Activated T-helper 1 cell treated with anti-CD3 and anti-CD28 coated beads, Interleukin-12 subunit alpha, Interleukin-12 subunit beta, Interleukin-2, Interleukin-4 antibody, amounts not matched to agents 30 ng/mL and 10 ng/mL and 1 ng/mL, durations not matched to agents 14 hours and 24 hours and 36 hours (primary cell): Measurements from ENCODE around the gene C11orf42. TPM values are rescaled to one million over a fixed set of nuclear protein-coding genes. Genes with fewer than 3 reads are reported as not detected.

Source experiments
- DNase-seq: peaks from one replicate; pipeline ENCODE4 v3.0.0; 2021; ENCODE audit warnings: low spot score
- H3K27ac Mint-ChIP-seq: one replicate; pipeline ENCODE4 v1.8.0; 2021; ENCODE audit warnings: mild to moderate bottlenecking, mixed read lengths
- H3K27me3 Mint-ChIP-seq: one replicate; pipeline ENCODE4 v1.8.0; 2022; ENCODE audit warnings: mild to moderate bottlenecking, moderate library complexity, mixed read lengths; ENCODE audit not compliant: insufficient read depth
- H3K36me3 Mint-ChIP-seq: one replicate; pipeline ENCODE4 v1.8.0; 2021; ENCODE audit warnings: low read depth, mixed read lengths
- H3K4me1 Mint-ChIP-seq: one replicate; pipeline ENCODE4 v1.8.0; 2021; ENCODE audit warnings: low read depth, mixed read lengths
- H3K4me3 Mint-ChIP-seq: one replicate; pipeline ENCODE4 v1.8.0; 2021; ENCODE audit warnings: mild to moderate bottlenecking, moderate library complexity, mixed read lengths
- H3K9me3 Mint-ChIP-seq: one replicate; pipeline ENCODE4 v1.8.0; 2021; ENCODE audit warnings: mixed read lengths
- intact Hi-C: fragments of 100-400 bp; cut with micrococcal nuclease; formaldehyde crosslinking; loops from one replicate; pipeline ENCODE4 v1.15.1; 2024
- total RNA-seq: library from RNA; stranded (reverse); gene quantifications from 2 replicates; pipeline ENCODE4 v1.2.3, GENCODE V29; 2022

C11orf42 gene
- total RNA-seq, 1 donor from 2014 or later, result not detected

- Mint-ChIP-seq H3K27me3 (peaks cover 1% of the 10 kb centered on the region), H3K4me1 (peaks cover 34% of the 10 kb centered on the region), H3K27ac (no peak overlapping the region), H3K4me3 (no peak overlapping the region), H3K9me3 (no peaks in the 10 kb centered on the region), H3K36me3 (peaks cover 22% of the 10 kb centered on the region)
- intact Hi-C loops, result no loop called here
- no peak for DNase-seq
Measured at GRCh38 chr11:6228520-6228919, 23.2 kb downstream of the C11orf42 start.

GRCh38 chr11:6229911-6230310, 24.6 kb downstream of the C11orf42 start:
- intact Hi-C loops, result loop anchor here (5.0 to 10.0 kb wide), 3 partner anchors 1282 to 1835 kb away; partner anchors contain the start of genes EIF3F, PPFIBP2 and TRIM21
- peak overlapping the region; percentile 3 for H3K4me3 Mint-ChIP-seq
- DNase-seq, result peak; percentile 19
- H3K4me1 Mint-ChIP-seq, result peaks cover 43% of the 10 kb centered on the region
- peaks cover 1% of the 10 kb centered on the region for H3K27me3 Mint-ChIP-seq
- H3K9me3 Mint-ChIP-seq, result no peaks in the 10 kb centered on the region
- H3K27ac Mint-ChIP-seq, result no peak overlapping the region
- H3K36me3 Mint-ChIP-seq, result peaks cover 19% of the 10 kb centered on the region

- no peak overlapping the region for H3K27ac Mint-ChIP-seq
- H3K4me1 Mint-ChIP-seq, result peaks cover 41% of the 10 kb centered on the region
- H3K36me3 Mint-ChIP-seq, result peaks cover 11% of the 10 kb centered on the region
- no peak for DNase-seq
- intact Hi-C loops, result loop anchor here (5.0 to 10.0 kb wide), 3 partner anchors 1279 to 1838 kb away; partner anchors contain the start of genes EIF3F, PPFIBP2 and TRIM21
- no peaks in the 10 kb centered on the region for H3K9me3 Mint-ChIP-seq
- H3K4me3 Mint-ChIP-seq, result peak overlapping the region; percentile 35
- H3K27me3 Mint-ChIP-seq, result peaks cover 3% of the 10 kb centered on the region
Measured at GRCh38 chr11:6232899-6233298, 27.5 kb downstream of the C11orf42 start.

GRCh38 chr11:6233984-6234386, 28.6 kb downstream of the C11orf42 start:
- H3K4me3 Mint-ChIP-seq, result peak overlapping the region; percentile 99
- no peak for DNase-seq
- H3K27me3 Mint-ChIP-seq, result peaks cover 3% of the 10 kb centered on the region
- intact Hi-C loops, result loop anchor here (1.0 to 10.0 kb wide), 12 partner anchors 25 to 1839 kb away; partner anchors contain the start of genes ARFIP2, CCKBR, EIF3F and MRPL17
- H3K27ac Mint-ChIP-seq, result peak overlapping the region; percentile 96
- no peaks in the 10 kb centered on the region for H3K9me3 Mint-ChIP-seq
- H3K36me3 Mint-ChIP-seq, result peaks cover 10% of the 10 kb centered on the region
- peaks cover 41% of the 10 kb centered on the region for H3K4me1 Mint-ChIP-seq

GRCh38 chr11:6234387-6235107, 29.2 kb downstream of the C11orf42 start, which contains the start of gene FHIP1B:
FHIP1B (minus strand) TSS chr11:6234636; CDS start chr11:6224516, 10,120 bp downstream.
- peaks cover 38% of the 10 kb centered on the region for H3K4me1 Mint-ChIP-seq
- DNase-seq, result peak; percentile 100
- peaks cover 7% of the 10 kb centered on the region for H3K36me3 Mint-ChIP-seq
- intact Hi-C loops, result loop anchor here (1.0 to 10.0 kb wide), 13 partner anchors 24 to 1840 kb away; partner anchors contain the start of genes ARFIP2, CCKBR, EIF3F and MRPL17
- peak within 1 kb of the TSS; percentile 96 for H3K27ac Mint-ChIP-seq
- peak within 1 kb of the TSS; percentile 99 for H3K4me3 Mint-ChIP-seq
- H3K27me3 Mint-ChIP-seq, result peaks cover 3% of the 10 kb centered on the region
- no peaks in the 10 kb centered on the region for H3K9me3 Mint-ChIP-seq

- no peak overlapping the region for H3K4me3 Mint-ChIP-seq
- peaks cover 1% of the 10 kb centered on the region for H3K36me3 Mint-ChIP-seq
- H3K27ac Mint-ChIP-seq, result no peak overlapping the region
- H3K4me1 Mint-ChIP-seq, result peaks cover 21% of the 10 kb centered on the region
- DNase-seq, result no peak
- intact Hi-C loops, result loop anchor here (5.0 to 10.0 kb wide), 2 partner anchors 115 to 1842 kb away; partner anchors contain the start of gene TRIM21
- peaks cover 2% of the 10 kb centered on the region for H3K27me3 Mint-ChIP-seq
- H3K9me3 Mint-ChIP-seq, result no peaks in the 10 kb centered on the region
Measured at GRCh38 chr11:6237266-6237665, 31.9 kb downstream of the C11orf42 start.

- no peaks in the 10 kb centered on the region for H3K9me3 Mint-ChIP-seq
- intact Hi-C loops, result loop anchor here (5.0 to 10.0 kb wide), 2 partner anchors 114 to 1843 kb away; partner anchors contain the start of gene TRIM21
- no peak overlapping the region for H3K27ac Mint-ChIP-seq
- DNase-seq, result no peak
- peaks cover 4% of the 10 kb centered on the region for H3K27me3 Mint-ChIP-seq
- H3K4me3 Mint-ChIP-seq, result no peak overlapping the region
- H3K4me1 Mint-ChIP-seq, result peaks cover 20% of the 10 kb centered on the region
- H3K36me3 Mint-ChIP-seq, result peaks cover 1% of the 10 kb centered on the region
Measured at GRCh38 chr11:6237761-6238302, 32.5 kb downstream of the C11orf42 start.

GRCh38 chr11:6238902-6239301, 33.5 kb downstream of the C11orf42 start, which contains the start of gene CNGA4:
CNGA4 (plus strand) TSS chr11:6239089; CDS start chr11:6239207, 118 bp downstream.
- Mint-ChIP-seq H3K4me3 (no peak within 1 kb of the TSS), H3K27me3 (peaks cover 9% of the 10 kb centered on the region), H3K36me3 (peaks cover 1% of the 10 kb centered on the region), H3K9me3 (no peaks in the 10 kb centered on the region), H3K27ac (no peak within 1 kb of the TSS), H3K4me1 (peaks cover 13% of the 10 kb centered on the region)
- intact Hi-C loops, result loop anchor here (5.0 to 10.0 kb wide), 2 partner anchors 113 to 1844 kb away; partner anchors contain the start of gene TRIM21
- no peak for DNase-seq

GRCh38 chr11:6240139-6240538, 34.8 kb downstream of the C11orf42 start:
- no peak overlapping the region for H3K4me3 Mint-ChIP-seq
- H3K27me3 Mint-ChIP-seq, result peaks cover 13% of the 10 kb centered on the region
- no peak overlapping the region for H3K27ac Mint-ChIP-seq
- DNase-seq, result no peak
- H3K9me3 Mint-ChIP-seq, result no peaks in the 10 kb centered on the region
- intact Hi-C loops, result no loop called here
- H3K4me1 Mint-ChIP-seq, result peaks cover 4% of the 10 kb centered on the region
- no peaks in the 10 kb centered on the region for H3K36me3 Mint-ChIP-seq

- peaks cover 13% of the 10 kb centered on the region for H3K27me3 Mint-ChIP-seq
- intact Hi-C loops, result no loop called here
- no peak for DNase-seq
Measured at GRCh38 chr11:6240781-6241180, 35.4 kb downstream of the C11orf42 start.

GRCh38 chr11:6241316-6241715, 36.0 kb downstream of the C11orf42 start:
- Mint-ChIP-seq H3K27ac (no peak overlapping the region), H3K4me3 (no peak overlapping the region), H3K9me3 (no peaks in the 10 kb centered on the region), H3K36me3 (no peaks in the 10 kb centered on the region), H3K27me3 (peaks cover 13% of the 10 kb centered on the region), H3K4me1 (no peaks in the 10 kb centered on the region)
- DNase-seq, result no peak
- intact Hi-C loops, result no loop called here

More at GRCh38 chr11:6240781-6241180, 35.4 kb downstream of the C11orf42 start:
- Mint-ChIP-seq H3K4me3 (no peak overlapping the region), H3K9me3 (no peaks in the 10 kb centered on the region), H3K36me3 (no peaks in the 10 kb centered on the region), H3K4me1 (no peaks in the 10 kb centered on the region), H3K27ac (no peak overlapping the region)

GRCh38 chr11:6245536-6245935, 40.2 kb downstream of the C11orf42 start:
- Mint-ChIP-seq H3K27me3 (peaks cover 23% of the 10 kb centered on the region), H3K4me1 (no peaks in the 10 kb centered on the region), H3K36me3 (no peaks in the 10 kb centered on the region), H3K9me3 (no peaks in the 10 kb centered on the region), H3K4me3 (no peak overlapping the region), H3K27ac (no peak overlapping the region)
- no peak for DNase-seq
- intact Hi-C loops, result no loop called here

GRCh38 chr11:6248248-6248647, 42.9 kb downstream of the C11orf42 start:
- Mint-ChIP-seq H3K4me1 (no peaks in the 10 kb centered on the region), H3K4me3 (no peak overlapping the region), H3K27ac (no peak overlapping the region), H3K9me3 (no peaks in the 10 kb centered on the region), H3K27me3 (peaks cover 21% of the 10 kb centered on the region), H3K36me3 (no peaks in the 10 kb centered on the region)
- intact Hi-C loops, result no loop called here
- no peak for DNase-seq
